CD14-positive monocyte (primary cell): Measurements from ENCODE around the gene CPD. TPM values are rescaled to one million over a fixed set of nuclear protein-coding genes. Genes with fewer than 3 reads are reported as not detected.

Experiments used
- DNase-seq, 3 donors: peaks; one replicate each; pipeline ENCODE4 v3.0.0-alpha.2; 2011 to 2022
- H2AFZ ChIP-seq: 2 replicates; pipeline ENCODE4 v1.6.0; 2012; ENCODE audit warnings: mild to moderate bottlenecking, low read depth, low read length, inconsistent platforms; ENCODE audit not compliant: insufficient read depth, poor library complexity, severe bottlenecking
- H3K27ac ChIP-seq, 2 donors: 1 replicate in 1 of 2; 2 replicates in 1 of 2; pipeline ENCODE4 v1.5.1; 2012 to 2013; ENCODE audit warnings: low read length in 2 of 2, control low read depth in 1 of 2, inconsistent platforms in 1 of 2, low read depth in 1 of 2, mild to moderate bottlenecking in 1 of 2
- H3K27me3 ChIP-seq, 2 donors: one replicate each; pipeline versions ENCODE4 v1.6.0 to v1.6.1; 2011 to 2013; ENCODE audit warnings: low read length in 2 of 2; ENCODE audit not compliant: control insufficient read depth in 2 of 2, insufficient read depth in 2 of 2
- H3K36me3 ChIP-seq, 2 donors: replicated peaks in 1 of 2; 1 replicate in 1 of 2; 2 replicates in 1 of 2; pipeline versions ENCODE4 v1.5.1 to v1.6.1; 2012 to 2013; ENCODE audit warnings: low read length in 2 of 2, control low read depth in 1 of 2, inconsistent platforms in 1 of 2, mild to moderate bottlenecking in 1 of 2; ENCODE audit not compliant: insufficient read depth in 2 of 2, control insufficient read depth in 1 of 2
- H3K4me1 ChIP-seq, 2 donors: 1 replicate in 1 of 2; 2 replicates in 1 of 2; pipeline versions ENCODE4 v1.5.1 to v1.6.1; 2012 to 2013; ENCODE audit warnings: low read length in 2 of 2, control low read depth in 1 of 2, inconsistent platforms in 1 of 2, mild to moderate bottlenecking in 1 of 2, moderate library complexity in 1 of 2; ENCODE audit not compliant: insufficient read depth in 2 of 2, control insufficient read depth in 1 of 2
- H3K4me2 ChIP-seq: replicated peaks from 2 replicates; pipeline ENCODE3; 2012; ENCODE audit warnings: low read length, moderate library complexity, mild to moderate bottlenecking; ENCODE audit not compliant: poor library complexity, severe bottlenecking; ENCODE audit errors: extremely low read depth
- H3K4me3 ChIP-seq, 3 experiments: fragments of 200-600 bp in 1 of 3; sonication (generic) in 1 of 3; replicated peaks in 1 of 3; 1 replicate in 2 of 3; 2 replicates in 1 of 3; pipeline ENCODE4 v1.5.1; 2011 to 2013; ENCODE audit warnings: low read length in 3 of 3, mild to moderate bottlenecking in 3 of 3, control low read depth in 2 of 3, low read depth in 2 of 3, inconsistent platforms in 1 of 3, moderate library complexity in 1 of 3
- H3K79me2 ChIP-seq: 2 replicates; pipeline ENCODE4 v1.6.0; 2012; ENCODE audit warnings: mild to moderate bottlenecking, control low read depth, inconsistent platforms, low read length, moderate library complexity; ENCODE audit not compliant: insufficient read depth
- H3K9ac ChIP-seq: 2 replicates; pipeline ENCODE4 v1.6.0; 2017; ENCODE audit warnings: low read length, mild to moderate bottlenecking; ENCODE audit not compliant: insufficient read depth, poor library complexity, severe bottlenecking
- H3K9me3 ChIP-seq, 2 donors: replicated peaks in 1 of 2; 1 replicate in 1 of 2; 2 replicates in 1 of 2; pipeline versions ENCODE4 v1.5.1 to v1.6.1; 2012 to 2013; ENCODE audit warnings: low read length in 2 of 2, control low read depth in 1 of 2; ENCODE audit not compliant: control insufficient read depth in 1 of 2, insufficient read depth in 1 of 2
- H4K20me1 ChIP-seq: 2 replicates; pipeline ENCODE4 v1.6.0; 2012; ENCODE audit warnings: mild to moderate bottlenecking, low read length, control low read depth, moderate library complexity; ENCODE audit not compliant: insufficient read depth
- H3K27ac Mint-ChIP-seq, 7 donors: one replicate each; pipeline ENCODE4 v1.8.0; 2020; ENCODE audit warnings: mild to moderate bottlenecking in 7 of 7, mixed read lengths in 7 of 7, moderate library complexity in 6 of 7, inconsistent platforms in 2 of 7
- H3K27me3 Mint-ChIP-seq, 3 donors: one replicate each; pipeline ENCODE4 v1.8.0; 2021 to 2022; ENCODE audit warnings: low read depth in 3 of 3, mild to moderate bottlenecking in 3 of 3, mixed read lengths in 3 of 3, moderate library complexity in 3 of 3, inconsistent platforms in 1 of 3
- H3K36me3 Mint-ChIP-seq, 2 donors: one replicate each; pipeline ENCODE4 v1.8.0; 2020; ENCODE audit warnings: mixed read lengths in 2 of 2, inconsistent platforms in 1 of 2, mild to moderate bottlenecking in 1 of 2
- H3K4me1 Mint-ChIP-seq: one replicate; pipeline ENCODE4 v1.8.0; 2020; ENCODE audit warnings: mild to moderate bottlenecking, mixed read lengths
- H3K4me3 Mint-ChIP-seq, 2 donors: one replicate each; pipeline ENCODE4 v1.8.0; 2020; ENCODE audit warnings: mild to moderate bottlenecking in 2 of 2, mixed read lengths in 2 of 2, moderate library complexity in 1 of 2
- H3K9me3 Mint-ChIP-seq, 7 donors: one replicate each; pipeline ENCODE4 v1.8.0; 2020 to 2022; ENCODE audit warnings: mixed read lengths in 7 of 7, mild to moderate bottlenecking in 6 of 7, moderate library complexity in 6 of 7, inconsistent platforms in 2 of 7
- CTCF ChIP-seq: fragments of 200-600 bp; IDR thresholded peaks from one replicate; pipeline ENCODE4 v1.8.0; 2022; ENCODE audit warnings: antibody characterized with exemption, mild to moderate bottlenecking
- WGBS: methylation state at CpG from one replicate; pipeline ENCODE4 v1.1.5; 2013; ENCODE audit warnings: missing lambda C conversion rate; ENCODE audit not compliant: insufficient coverage; 5-methylcytosine and 5-hydroxymethylcytosine counted together
- intact Hi-C, 2 donors: fragments of 100-400 bp; cut with micrococcal nuclease; formaldehyde crosslinking; loops; one replicate each; pipeline versions ENCODE4 v1.15.0 to v1.15.1; 2023
- polyA plus RNA-seq, 3 donors: library from polyadenylated mRNA; depleted of rRNA in 1 of 3; unstranded in 2 of 3; stranded (reverse) in 1 of 3; fragments of 300-500 nt in 2 of 3; fragments of >200 nt in 1 of 3; fragmentation: Illumina TruSeq in 2 of 3; gene quantifications; 1 replicate in 2 of 3; 2 replicates in 1 of 3; pipeline ENCODE4 v1.2.3, GENCODE V29; 2012 to 2021

Gene CPD
- polyA plus RNA-seq, 3 donors, result 9.2 to 47.0 (median 32.2) TPM

GRCh38 chr17:30369995-30370394 is 8.7 kb upstream of the CPD start:
- Histone ChIP-seq H2AFZ (no peak overlapping the region), H3K4me2 (no peak overlapping the region), H3K9me3 (no peaks in the 10 kb centered on the region), H4K20me1 (no peaks in the 10 kb centered on the region), H3K27ac (peak overlapping the region in 1 of 2 donors; percentile 47), H3K9ac (no peak overlapping the region), H3K4me1 (peaks cover 13 to 14% of the 10 kb centered on the region in 2 donors), H3K27me3 (no peaks in the 10 kb centered on the region), H3K36me3 (no peaks in the 10 kb centered on the region), H3K79me2 (no peaks in the 10 kb centered on the region), H3K4me3 (no peak overlapping the region)
- H3K9me3 Mint-ChIP-seq, result peaks cover 0 to 3% (median 0%) of the 10 kb centered on the region in 7 donors
- H3K27ac Mint-ChIP-seq, result peak overlapping the region in 3 of 7 donors; percentile 68 to 89 (median 85)
- H3K4me1 Mint-ChIP-seq, result peaks cover 20% of the 10 kb centered on the region
- DNase-seq, result peak in 1 of 3 donors; percentile 23
- intact Hi-C loops, result no loop called here
- no peaks in the 10 kb centered on the region for H3K36me3 Mint-ChIP-seq
- peaks cover 0 to 2% (median 0%) of the 10 kb centered on the region in 3 donors for H3K27me3 Mint-ChIP-seq
- H3K4me3 Mint-ChIP-seq, result no peak overlapping the region
- TF ChIP-seq CTCF, result no peak

DNA sequence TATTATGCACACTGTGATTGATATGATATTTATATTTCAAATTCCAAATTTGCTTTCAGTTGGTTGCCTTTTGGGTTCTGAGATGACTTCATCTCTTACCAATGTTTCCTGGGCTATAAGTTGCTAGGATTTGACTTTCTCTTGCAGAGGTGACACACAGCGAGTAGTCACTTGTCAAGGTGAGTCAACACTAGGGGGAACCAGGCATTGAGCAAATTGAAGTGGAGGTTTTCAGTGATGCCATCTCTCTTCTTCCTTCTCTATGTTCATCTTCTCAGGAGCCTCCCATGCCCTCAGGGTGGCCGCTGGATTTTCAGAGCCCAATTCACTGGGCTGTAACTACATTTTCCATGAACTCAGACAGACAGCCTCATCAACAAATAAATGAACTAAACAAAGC is 6.0 kb upstream of the CPD start:
- intact Hi-C loops, result no loop called here
- Mint-ChIP-seq H3K36me3 (no peaks in the 10 kb centered on the region), H3K9me3 (peaks cover 0 to 3% (median 0%) of the 10 kb centered on the region in 7 donors), H3K27me3 (peaks cover 2 to 9% (median 4%) of the 10 kb centered on the region in 3 donors), H3K4me1 (peaks cover 28% of the 10 kb centered on the region), H3K4me3 (no peak overlapping the region), H3K27ac (no peak overlapping the region)
- no peak overlapping the region for H3K4me2 ChIP-seq
- no peak overlapping the region for H3K27ac ChIP-seq
- no peak overlapping the region for H3K4me3 ChIP-seq
- H4K20me1 ChIP-seq, result no peaks in the 10 kb centered on the region
- TF ChIP-seq CTCF, result no peak
- H3K27me3 ChIP-seq, result no peaks in the 10 kb centered on the region
- no peaks in the 10 kb centered on the region for H3K36me3 ChIP-seq
- H3K79me2 ChIP-seq, result no peaks in the 10 kb centered on the region
- WGBS, result no CpG with 5 or more reads among the region's 2 CpGs
- H3K4me1 ChIP-seq, result peaks cover 13 to 15% of the 10 kb centered on the region in 2 donors
- peak in 2 of 3 donors; percentile 30 to 69 for DNase-seq
- H2AFZ ChIP-seq, result no peak overlapping the region
- no peak overlapping the region for H3K9ac ChIP-seq
- no peaks in the 10 kb centered on the region for H3K9me3 ChIP-seq
